HepG2 (cell line): ENCODE data around the gene ATP2A3. TPM values are rescaled to one million over a fixed set of nuclear protein-coding genes. Genes with fewer than 3 reads are reported as not detected.
A peak's percentile ranks its signal among the peaks of the same experiment; 100 is the strongest.

Source experiments
- FOXO1 ChIP-seq: sonication (generic); formaldehyde crosslinking; IDR thresholded peaks from 2 replicates; pipeline ENCODE4 v1.4.0; 2020; ENCODE audit warnings: missing genetic modification reagents
- KAT7 ChIP-seq: IDR thresholded peaks from 2 replicates; pipeline ENCODE4 v1.6.1; 2018; ENCODE audit warnings: borderline replicate concordance, missing compliant biosample characterization
- KDM1A ChIP-seq: IDR thresholded peaks from 2 replicates; pipeline ENCODE4 v1.6.1; 2016; ENCODE audit warnings: missing compliant biosample characterization
- REXO4 ChIP-seq: sonication (generic); formaldehyde crosslinking; IDR thresholded peaks from 2 replicates; pipeline ENCODE4 v1.8.0; 2022; ENCODE audit warnings: missing genetic modification reagents, mild to moderate bottlenecking, borderline replicate concordance
- SNRNP70 ChIP-seq: fragments of 200-400 bp; formaldehyde crosslinking; IDR thresholded peaks from 2 replicates; pipeline ENCODE4 v1.6.1; 2017; ENCODE audit warnings: mild to moderate bottlenecking, low read depth, low read length, moderate library complexity
- SOX6 ChIP-seq, 2 experiments: fragments of 450-650 bp in 1 of 2; sonication (generic) in 1 of 2; formaldehyde crosslinking in 1 of 2; IDR thresholded peaks; 2 replicates each; pipeline versions ENCODE4 v1.4.0 to v1.6.1; 2017 to 2020; ENCODE audit warnings: antibody characterized with exemption in 1 of 2, mild to moderate bottlenecking in 1 of 2, missing genetic modification reagents in 1 of 2
- SP5 ChIP-seq: IDR thresholded peaks from 2 replicates; pipeline ENCODE4 v1.6.1; 2016; ENCODE audit warnings: low read depth, borderline replicate concordance
- ZBTB7A ChIP-seq: sonication (generic); formaldehyde crosslinking; IDR thresholded peaks from 2 replicates; pipeline ENCODE4 v1.8.0; 2022; ENCODE audit warnings: mild to moderate bottlenecking, missing genetic modification reagents
- ZNF124 ChIP-seq: sonication (generic); formaldehyde crosslinking; IDR thresholded peaks from 2 replicates; pipeline ENCODE4 v1.4.0; 2020; ENCODE audit warnings: missing genetic modification reagents
- ZNF350 ChIP-seq: sonication (generic); formaldehyde crosslinking; IDR thresholded peaks from 2 replicates; pipeline ENCODE4 v1.4.0; 2020; ENCODE audit warnings: mild to moderate bottlenecking, low read depth, missing genetic modification reagents, borderline replicate concordance
- ZNF383 ChIP-seq: sonication (generic); formaldehyde crosslinking; IDR thresholded peaks from 2 replicates; pipeline ENCODE4 v1.4.0; 2020; ENCODE audit warnings: missing genetic modification reagents, mild to moderate bottlenecking, borderline replicate concordance
- polyA plus RNA-seq, 8 experiments: library from polyadenylated mRNA; depleted of rRNA in 3 of 8; stranded (reverse) in 7 of 8; unstranded in 1 of 8; fragments of >200 nt; fragmentation: Illumina TruSeq in 4 of 8; extraction: Trizol in 4 of 8; gene quantifications; 2 replicates each; pipeline versions ENCODE4 v1.2.1 to v1.2.3, GENCODE V29; 2011 to 2016; ENCODE audit warnings: low read depth in 4 of 8, missing spikeins in 1 of 8, mixed read lengths in 1 of 8; ENCODE audit not compliant: insufficient read depth in 1 of 8
- total RNA-seq, 5 experiments: library from RNA; depleted of rRNA; stranded (reverse); fragments of >200 nt; fragmentation: Illumina TruSeq; extraction: Trizol; gene quantifications; 2 replicates each; pipeline ENCODE4 v1.2.3, GENCODE V29; 2016; ENCODE audit warnings: low read depth in 1 of 5
- TF ChIP-seq, protein P1 (sequence below): sonication (generic); formaldehyde crosslinking; IDR thresholded peaks from 2 replicates; pipeline ENCODE4 v1.5.0; 2020; ENCODE audit warnings: mild to moderate bottlenecking, missing genetic modification reagents, moderate library complexity
- TF ChIP-seq, protein P2 (sequence below): sonication (generic); formaldehyde crosslinking; IDR thresholded peaks from 2 replicates; pipeline ENCODE4 v1.5.0; 2020; ENCODE audit warnings: mild to moderate bottlenecking, missing genetic modification reagents

ATP2A3 gene
- total and polyA plus RNA-seq, 2 of the 13 experiments (the other 11 are each of a cell fraction or from before 2014, with no cell fraction given): 0.07 TPM; not detected in 1

DNA sequence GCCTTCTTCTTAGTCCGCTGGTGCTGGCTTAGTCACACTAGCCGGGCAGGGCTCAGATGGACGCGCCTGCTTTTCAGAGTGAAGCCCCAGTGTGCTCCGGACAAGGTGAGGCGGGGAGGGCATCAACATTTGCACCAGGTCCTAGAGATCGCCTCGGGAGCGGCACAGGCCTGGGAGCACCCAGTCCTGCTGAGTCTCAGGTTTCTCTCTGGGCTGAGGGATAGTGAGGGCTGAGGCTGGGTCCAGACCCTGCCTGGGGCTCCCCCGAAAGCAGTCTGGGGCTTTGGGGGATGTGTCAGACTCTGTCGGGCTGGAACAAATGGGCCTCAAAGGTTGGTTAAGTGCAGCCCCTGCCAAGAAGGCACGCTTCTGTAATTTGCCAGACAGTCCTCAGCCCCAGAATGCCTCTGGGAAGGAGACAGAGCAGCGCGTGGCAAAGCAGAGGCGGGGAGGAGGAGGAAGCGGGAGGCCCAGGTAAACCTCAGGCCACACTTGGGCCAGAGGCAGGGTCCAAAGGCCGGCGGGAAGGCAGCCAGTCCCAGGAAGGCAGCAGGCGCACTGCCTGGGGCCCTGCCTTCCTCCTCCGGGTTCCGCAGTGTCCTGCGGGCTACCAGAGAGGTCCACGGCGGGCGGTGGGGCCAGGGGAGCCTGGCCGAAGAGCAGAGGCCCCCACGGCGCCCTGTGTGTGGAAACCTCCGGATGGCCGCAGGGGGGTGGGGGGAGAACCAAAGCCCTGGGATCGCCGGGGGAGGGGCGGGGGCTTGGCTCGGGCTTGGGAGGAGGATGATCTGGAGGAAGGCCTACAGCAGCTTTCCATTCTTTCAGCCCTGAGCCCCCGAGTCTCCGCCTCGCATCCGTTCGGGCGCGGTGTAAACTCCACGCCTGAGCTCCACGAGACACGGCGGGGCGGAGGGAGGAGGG lies 39.5 kb upstream of the ATP2A3 start (continued):
- TF ChIP-seq ZNF350 (CRISPR knock-in tag): peak; percentile 63; the same call in 1 of the 2 replicates
- TF ChIP-seq ZBTB7A (CRISPR knock-in tag): 0 out of 2 replicates have a peak, but pooled peaks have one; percentile 33
- TF ChIP-seq KAT7: no peak
- no peak for TF ChIP-seq SNRNP70
- TF ChIP-seq KDM1A (CRISPR knock-in tag): no peak
- TF ChIP-seq REXO4: 0 out of 2 replicates have a peak, but pooled peaks have one; percentile 64
- TF ChIP-seq ZNF124 (CRISPR knock-in tag): peak; percentile 28; the same call in 1 of the 2 replicates
- peak; percentile 42 for TF ChIP-seq FOXO1
- TF ChIP-seq, protein P1, sequence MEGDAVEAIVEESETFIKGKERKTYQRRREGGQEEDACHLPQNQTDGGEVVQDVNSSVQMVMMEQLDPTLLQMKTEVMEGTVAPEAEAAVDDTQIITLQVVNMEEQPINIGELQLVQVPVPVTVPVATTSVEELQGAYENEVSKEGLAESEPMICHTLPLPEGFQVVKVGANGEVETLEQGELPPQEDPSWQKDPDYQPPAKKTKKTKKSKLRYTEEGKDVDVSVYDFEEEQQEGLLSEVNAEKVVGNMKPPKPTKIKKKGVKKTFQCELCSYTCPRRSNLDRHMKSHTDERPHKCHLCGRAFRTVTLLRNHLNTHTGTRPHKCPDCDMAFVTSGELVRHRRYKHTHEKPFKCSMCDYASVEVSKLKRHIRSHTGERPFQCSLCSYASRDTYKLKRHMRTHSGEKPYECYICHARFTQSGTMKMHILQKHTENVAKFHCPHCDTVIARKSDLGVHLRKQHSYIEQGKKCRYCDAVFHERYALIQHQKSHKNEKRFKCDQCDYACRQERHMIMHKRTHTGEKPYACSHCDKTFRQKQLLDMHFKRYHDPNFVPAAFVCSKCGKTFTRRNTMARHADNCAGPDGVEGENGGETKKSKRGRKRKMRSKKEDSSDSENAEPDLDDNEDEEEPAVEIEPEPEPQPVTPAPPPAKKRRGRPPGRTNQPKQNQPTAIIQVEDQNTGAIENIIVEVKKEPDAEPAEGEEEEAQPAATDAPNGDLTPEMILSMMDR (CRISPR knock-in tag): peak; percentile 14; the same call in 1 of the 2 replicates
- no peak for TF ChIP-seq ZNF383 (CRISPR knock-in tag)
- TF ChIP-seq, protein P2, sequence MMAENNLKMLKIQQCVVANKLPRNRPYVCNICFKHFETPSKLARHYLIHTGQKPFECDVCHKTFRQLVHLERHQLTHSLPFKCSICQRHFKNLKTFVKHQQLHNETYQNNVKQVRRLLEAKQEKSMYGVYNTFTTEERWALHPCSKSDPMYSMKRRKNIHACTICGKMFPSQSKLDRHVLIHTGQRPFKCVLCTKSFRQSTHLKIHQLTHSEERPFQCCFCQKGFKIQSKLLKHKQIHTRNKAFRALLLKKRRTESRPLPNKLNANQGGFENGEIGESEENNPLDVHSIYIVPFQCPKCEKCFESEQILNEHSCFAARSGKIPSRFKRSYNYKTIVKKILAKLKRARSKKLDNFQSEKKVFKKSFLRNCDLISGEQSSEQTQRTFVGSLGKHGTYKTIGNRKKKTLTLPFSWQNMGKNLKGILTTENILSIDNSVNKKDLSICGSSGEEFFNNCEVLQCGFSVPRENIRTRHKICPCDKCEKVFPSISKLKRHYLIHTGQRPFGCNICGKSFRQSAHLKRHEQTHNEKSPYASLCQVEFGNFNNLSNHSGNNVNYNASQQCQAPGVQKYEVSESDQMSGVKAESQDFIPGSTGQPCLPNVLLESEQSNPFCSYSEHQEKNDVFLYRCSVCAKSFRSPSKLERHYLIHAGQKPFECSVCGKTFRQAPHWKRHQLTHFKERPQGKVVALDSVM (CRISPR knock-in tag): peak; percentile 41; the same call in 1 of the 2 replicates
- peak; percentile 78 for TF ChIP-seq SP5
- no peak for TF ChIP-seq SOX6 (IDR thresholded peaks at IDR 0.05)
- TF ChIP-seq SOX6 (CRISPR knock-in tag; IDR thresholded peaks at IDR 0.05): peak; percentile 42; the same call in 1 of the 2 replicates
